HEK293T (cell line): ENCODE data around the gene ZFYVE21.

Experiments used
- FOXA1 ChIP-seq: fragments of 450-650 bp; IDR thresholded peaks from 2 replicates; pipeline ENCODE4 v1.6.1; 2016; ENCODE audit warnings: mild to moderate bottlenecking
- FOXK2 ChIP-seq: fragments of 450-650 bp; IDR thresholded peaks from 2 replicates; pipeline ENCODE4 v1.6.1; 2016; ENCODE audit warnings: mild to moderate bottlenecking
- LEF1 ChIP-seq: fragments of 450-650 bp; IDR thresholded peaks from 2 replicates; pipeline ENCODE4 v1.6.1; 2017; ENCODE audit warnings: mild to moderate bottlenecking, borderline replicate concordance
- NFRKB ChIP-seq: fragments of 450-650 bp; IDR thresholded peaks from 2 replicates; pipeline ENCODE4 v1.6.1; 2016; ENCODE audit warnings: mild to moderate bottlenecking, moderate library complexity
- SUZ12 ChIP-seq: fragments of 450-650 bp; IDR thresholded peaks from 2 replicates; pipeline ENCODE4 v1.6.1; 2016; ENCODE audit warnings: mild to moderate bottlenecking
- ZNF384 ChIP-seq: fragments of 450-650 bp; IDR thresholded peaks from 2 replicates; pipeline ENCODE4 v1.6.1; 2016

DNA sequence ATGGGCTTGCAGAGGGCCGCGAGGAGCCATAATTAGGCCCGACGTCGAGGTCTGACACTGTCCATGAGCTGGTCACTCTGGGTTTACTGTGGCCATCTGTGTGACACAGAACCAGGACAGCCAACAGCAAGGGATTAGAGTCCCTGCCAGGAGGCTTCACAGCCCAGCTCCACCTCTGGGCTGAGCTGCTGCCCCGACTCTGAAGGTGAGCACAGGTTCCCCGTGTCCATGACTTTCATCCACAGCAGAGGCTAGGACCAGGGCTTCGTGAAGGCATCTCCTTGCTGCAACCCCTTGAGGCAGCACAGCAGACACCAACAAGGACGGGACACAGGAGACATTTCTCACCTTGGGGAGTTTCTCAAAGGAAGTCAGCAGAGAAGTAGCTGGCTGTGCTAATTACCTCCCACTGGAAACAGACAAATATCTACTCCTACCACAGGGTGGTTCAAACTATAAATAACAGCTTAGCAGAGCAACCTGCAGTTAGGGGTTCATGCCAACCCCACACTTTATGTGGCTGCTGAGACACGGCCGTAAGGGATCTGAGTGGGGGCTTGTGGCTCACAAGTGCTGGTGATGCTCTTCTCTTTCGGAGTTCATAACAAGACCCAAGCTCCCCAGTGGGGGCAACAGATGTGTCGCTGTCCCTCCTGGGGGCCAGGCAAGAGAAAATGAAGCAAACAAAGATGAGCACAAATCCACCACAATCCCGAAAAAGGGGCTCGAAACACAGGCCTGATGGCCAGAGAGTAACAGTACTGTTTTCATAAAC is 29.2 kb downstream of the ZFYVE21 start:
- TF ChIP-seq FOXK2 = no peak
- TF ChIP-seq ZNF384 = no peak
- TF ChIP-seq LEF1 = no peak
- no peak for TF ChIP-seq FOXA1
- no peak for TF ChIP-seq SUZ12
- TF ChIP-seq NFRKB = no peak
